IMR-90 (cell line): ENCODE results near the gene ROR2. TPM values are rescaled to one million over a fixed set of nuclear protein-coding genes. Genes with fewer than 3 reads are reported as not detected.

Source experiments
- ATAC-seq: fragments of 200-7000 bp; cut with Tn5 transposase; 2 replicates; pipeline ENCODE4 v1.9.1; 2020; ENCODE audit warnings: low read depth, mild to moderate bottlenecking, moderate library complexity
- BruUV-seq: library from RNA; stranded (reverse); fragments of 400-500 nt; replicated peaks from 2 replicates; lab custom pipeline; 2021; lab: Mats Ljungman, UMichigan
- CTCF ChIA-PET: fragments of 300-600 bp; formaldehyde crosslinking; extraction: SDS; loops from one replicate; lab custom pipeline; 2021; ENCODE audit warnings: antibody characterized with exemption; lab: Yijun Ruan, JAX
- POLR2A ChIA-PET: fragments of 300-600 bp; sonication (Branson Sonifier 250); formaldehyde crosslinking; loops from one replicate; lab custom pipeline; 2022; ENCODE audit warnings: antibody characterized with exemption; ENCODE audit not compliant: unreplicated experiment; lab: Charles Lee
- DNase-seq: peaks from one replicate; pipeline ENCODE4 v3.0.0; 2013
- H2AFZ ChIP-seq: replicated peaks from 2 replicates; pipeline ENCODE3; 2013; ENCODE audit warnings: low read length, mild to moderate bottlenecking; ENCODE audit not compliant: poor library complexity
- H2AK5ac ChIP-seq: 2 replicates; pipeline ENCODE4 v1.6.1; 2013; ENCODE audit warnings: low read depth, low read length, inconsistent platforms
- H2AK9ac ChIP-seq: replicated peaks from 2 replicates; pipeline ENCODE3; 2013; ENCODE audit warnings: mild to moderate bottlenecking, low read depth, low read length, moderate library complexity; ENCODE audit not compliant: poor library complexity
- H2BK120ac ChIP-seq: 2 replicates; pipeline ENCODE4 v1.6.1; 2013; ENCODE audit warnings: low read depth, low read length, inconsistent platforms
- H2BK15ac ChIP-seq: 3 replicates; pipeline ENCODE4 v1.6.1; 2013; ENCODE audit warnings: low read depth, low read length, inconsistent platforms
- H2BK20ac ChIP-seq: 2 replicates; pipeline ENCODE4 v1.6.1; 2013; ENCODE audit warnings: low read depth, mild to moderate bottlenecking, inconsistent platforms, low read length, moderate library complexity
- H2BK5ac ChIP-seq: 2 replicates; pipeline ENCODE4 v1.6.1; 2013; ENCODE audit warnings: mild to moderate bottlenecking, low read depth, low read length, inconsistent platforms; ENCODE audit not compliant: poor library complexity, severe bottlenecking
- H3K14ac ChIP-seq: replicated peaks from 2 replicates; pipeline ENCODE4 v1.6.1; 2013; ENCODE audit warnings: low read depth, low read length, inconsistent platforms
- H3K18ac ChIP-seq: 2 replicates; pipeline ENCODE4 v1.6.1; 2013; ENCODE audit warnings: low read depth, low read length, control low read depth
- H3K23ac ChIP-seq: 2 replicates; pipeline ENCODE4 v1.6.1; 2013; ENCODE audit warnings: low read depth, low read length, inconsistent platforms
- H3K27ac ChIP-seq: 2 replicates; pipeline ENCODE4 v1.5.1; 2013; ENCODE audit warnings: mild to moderate bottlenecking, control low read depth, low read length; ENCODE audit not compliant: insufficient read depth
- H3K27me3 ChIP-seq: 2 replicates; pipeline ENCODE4 v1.6.1; 2013; ENCODE audit warnings: low read length; ENCODE audit not compliant: control insufficient read depth, insufficient read depth
- H3K36me3 ChIP-seq: 2 replicates; pipeline ENCODE4 v1.6.1; 2013; ENCODE audit warnings: low read length, mixed read lengths; ENCODE audit not compliant: control insufficient read depth, insufficient read depth
- H3K4ac ChIP-seq: 2 replicates; pipeline ENCODE4 v1.6.1; 2013; ENCODE audit warnings: low read depth, low read length, inconsistent platforms
- H3K4me1 ChIP-seq: 2 replicates; pipeline ENCODE4 v1.6.1; 2013; ENCODE audit warnings: low read length, mixed read lengths; ENCODE audit not compliant: control insufficient read depth, insufficient read depth
- H3K4me2 ChIP-seq: 2 replicates; pipeline ENCODE4 v1.6.1; 2013; ENCODE audit warnings: low read depth, mild to moderate bottlenecking, control low read depth, low read length, moderate library complexity
- H3K4me3 ChIP-seq: 2 replicates; pipeline ENCODE4 v1.5.1; 2013; ENCODE audit warnings: low read depth, mild to moderate bottlenecking, control low read depth, low read length, moderate library complexity; ENCODE audit not compliant: insufficient read depth
- H3K56ac ChIP-seq: 2 replicates; pipeline ENCODE4 v1.6.1; 2013; ENCODE audit warnings: low read length, inconsistent platforms; ENCODE audit not compliant: insufficient read depth; ENCODE audit errors: extremely low read depth
- H3K79me1 ChIP-seq, 2 experiments: 2 replicates each; pipeline ENCODE4 v1.6.1; 2013; ENCODE audit warnings: low read length in 2 of 2, inconsistent platforms in 1 of 2, low read depth in 1 of 2
- H3K9ac ChIP-seq: 2 replicates; pipeline ENCODE4 v1.6.1; 2013; ENCODE audit warnings: low read depth, low read length, control low read depth
- H3K9me1 ChIP-seq: 2 replicates; pipeline ENCODE4 v1.6.1; 2013; ENCODE audit warnings: low read length, inconsistent platforms; ENCODE audit not compliant: insufficient read depth
- H3K9me3 ChIP-seq: 2 replicates; pipeline ENCODE4 v1.6.1; 2013; ENCODE audit warnings: low read length; ENCODE audit not compliant: control insufficient read depth, insufficient read depth
- H4K20me1 ChIP-seq: 2 replicates; pipeline ENCODE4 v1.6.1; 2013; ENCODE audit warnings: low read length, inconsistent platforms; ENCODE audit not compliant: insufficient read depth
- H4K5ac ChIP-seq: 2 replicates; pipeline ENCODE4 v1.6.1; 2013; ENCODE audit warnings: mild to moderate bottlenecking, low read depth, low read length, control low read depth
- H4K8ac ChIP-seq, 2 experiments: 2 replicates each; pipeline ENCODE4 v1.6.1; 2013; ENCODE audit warnings: low read depth in 2 of 2, low read length in 2 of 2, control low read depth in 1 of 2, inconsistent platforms in 1 of 2
- H4K91ac ChIP-seq: 2 replicates; pipeline ENCODE4 v1.6.1; 2013; ENCODE audit warnings: low read depth, low read length, inconsistent platforms; ENCODE audit not compliant: insufficient read depth
- BHLHE40 ChIP-seq: fragments of 150-350 bp; IDR thresholded peaks from 2 replicates; pipeline ENCODE4 v1.6.1; 2016; ENCODE audit warnings: mild to moderate bottlenecking, low read depth, low read length
- CEBPB ChIP-seq: IDR thresholded peaks from 2 replicates; pipeline ENCODE4 v1.6.1; 2012; ENCODE audit warnings: low read depth, low read length, improper control_type of control experiment
- CHD1 ChIP-seq: IDR thresholded peaks from 2 replicates; pipeline ENCODE4 v1.6.1; 2012; ENCODE audit warnings: low read depth, low read length, improper control_type of control experiment
- FOS ChIP-seq: fragments of 150-350 bp; IDR thresholded peaks from 2 replicates; pipeline ENCODE4 v1.6.1; 2016; ENCODE audit warnings: low read depth, low read length
- MAFK ChIP-seq: IDR thresholded peaks from 2 replicates; pipeline ENCODE4 v1.6.1; 2012; ENCODE audit warnings: low read depth, low read length, improper control_type of control experiment
- MAZ ChIP-seq: IDR thresholded peaks from 2 replicates; pipeline ENCODE4 v1.6.1; 2012; ENCODE audit warnings: low read depth, mild to moderate bottlenecking, low read length, improper control_type of control experiment, moderate library complexity, borderline replicate concordance
- MXI1 ChIP-seq: IDR thresholded peaks from 2 replicates; pipeline ENCODE4 v1.6.1; 2012; ENCODE audit warnings: low read depth, mild to moderate bottlenecking, low read length, moderate library complexity, borderline replicate concordance
- NFE2L2 ChIP-seq: fragments of 150-350 bp; IDR thresholded peaks from 2 replicates; pipeline ENCODE4 v1.6.1; 2016; ENCODE audit warnings: low read depth, mild to moderate bottlenecking, low read length
- POLR2A ChIP-seq: IDR thresholded peaks from 2 replicates; pipeline ENCODE4 v1.6.1; 2012; ENCODE audit warnings: mild to moderate bottlenecking, low read depth, low read length
- RAD21 ChIP-seq: IDR thresholded peaks from 2 replicates; pipeline ENCODE4 v1.6.1; 2012; ENCODE audit warnings: low read length, improper control_type of control experiment
- RFX5 ChIP-seq: IDR thresholded peaks from 2 replicates; pipeline ENCODE4 v1.8.0; 2012; ENCODE audit warnings: low read depth, mild to moderate bottlenecking, low read length, moderate library complexity
- SMC3 ChIP-seq: fragments of 150-350 bp; IDR thresholded peaks from 2 replicates; pipeline ENCODE4 v1.6.1; 2016; ENCODE audit warnings: low read depth, mild to moderate bottlenecking, antibody characterized with exemption, low read length, moderate library complexity
- USF2 ChIP-seq: fragments of 150-350 bp; IDR thresholded peaks from 2 replicates; pipeline ENCODE4 v1.6.1; 2017; ENCODE audit warnings: mild to moderate bottlenecking, antibody characterized with exemption, low read length, low read depth
- WGBS, 2 experiments: methylation state at CpG; one replicate each; pipeline versions ENCODE4 v1.1.5 to v1.1.7; 2013; ENCODE audit warnings: missing lambda C conversion rate in 2 of 2; ENCODE audit not compliant: insufficient read length in 1 of 2; ENCODE audit errors: extremely low coverage in 2 of 2; 5-methylcytosine and 5-hydroxymethylcytosine counted together
- dilution Hi-C: fragments of 300-500 bp; cut with HindIII; formaldehyde crosslinking; loops from one replicate; pipeline ENCODE4 v1.14.3; 2018; ENCODE audit warnings: low sequenced_read_pairs; ENCODE audit not compliant: unreplicated experiment
- in situ Hi-C: fragments of 300-500 bp; cut with MboI; formaldehyde crosslinking; loops from 3 replicates; pipeline ENCODE4 v1.14.3; 2019; ENCODE audit warnings: low sequenced_read_pairs, inconsistent platforms, mixed read lengths
- intact Hi-C: fragments of 100-400 bp; cut with micrococcal nuclease; formaldehyde crosslinking; loops from 2 replicates; pipeline ENCODE4 v1.10.0; 2022
- polyA plus RNA-seq, 3 experiments: library from polyadenylated mRNA; depleted of rRNA; stranded (reverse); fragments of >200 nt; gene quantifications; 2 replicates each; pipeline ENCODE4 v1.2.3, GENCODE V29; 2012; ENCODE audit warnings: low replicate concordance in 1 of 3
- total RNA-seq: library from RNA; depleted of rRNA; stranded (reverse); fragments of >200 nt; gene quantifications from 2 replicates; pipeline ENCODE4 v1.2.3, GENCODE V29; 2012
- TF ChIP-seq, protein P1 (sequence below): fragments of 150-350 bp; IDR thresholded peaks from 2 replicates; pipeline ENCODE4 v1.6.1; 2016; ENCODE audit warnings: low read depth, mild to moderate bottlenecking, low read length, moderate library complexity, borderline replicate concordance

ROR2 gene
- total and polyA plus RNA-seq, 2 of the 4 experiments (the other 2 are of a cell fraction), result 2.3 to 4.8 TPM

GRCh38 chr9:91724609-91725505 is 225.2 kb downstream of the ROR2 start:
- in situ Hi-C loops, result no loop called here
- Histone ChIP-seq H2AK5ac (no peak overlapping the region), H2BK120ac (no peak overlapping the region), H2AFZ (no peak overlapping the region), H4K91ac (no peak overlapping the region), H3K36me3 (peaks cover 48% of the 10 kb centered on the region), H3K79me1 (no peaks in the 10 kb centered on the region), H3K4me2 (no peak overlapping the region), H3K9me3 (no peaks in the 10 kb centered on the region), H4K20me1 (no peaks in the 10 kb centered on the region), H3K4me3 (no peak overlapping the region), H4K8ac (no peak overlapping the region), H2BK20ac (no peak overlapping the region), H2BK5ac (no peak overlapping the region), H3K14ac (no peak overlapping the region), H3K9me1 (0 out of 2 replicates have a peak, but pooled peaks cover 3% of the 10 kb centered on the region), H3K27ac (no peak overlapping the region), H4K5ac (no peak overlapping the region), H3K23ac (no peak overlapping the region), H3K4ac (no peak overlapping the region), H3K56ac (no peak overlapping the region), H3K27me3 (no peaks in the 10 kb centered on the region), H3K4me1 (peaks cover 5% of the 10 kb centered on the region; the same call in 1 of the 2 replicates), H2BK15ac (no peak overlapping the region), H3K9ac (no peak overlapping the region), H3K18ac (no peak overlapping the region), H2AK9ac (no peak overlapping the region)
- TF ChIP-seq, protein P1, sequence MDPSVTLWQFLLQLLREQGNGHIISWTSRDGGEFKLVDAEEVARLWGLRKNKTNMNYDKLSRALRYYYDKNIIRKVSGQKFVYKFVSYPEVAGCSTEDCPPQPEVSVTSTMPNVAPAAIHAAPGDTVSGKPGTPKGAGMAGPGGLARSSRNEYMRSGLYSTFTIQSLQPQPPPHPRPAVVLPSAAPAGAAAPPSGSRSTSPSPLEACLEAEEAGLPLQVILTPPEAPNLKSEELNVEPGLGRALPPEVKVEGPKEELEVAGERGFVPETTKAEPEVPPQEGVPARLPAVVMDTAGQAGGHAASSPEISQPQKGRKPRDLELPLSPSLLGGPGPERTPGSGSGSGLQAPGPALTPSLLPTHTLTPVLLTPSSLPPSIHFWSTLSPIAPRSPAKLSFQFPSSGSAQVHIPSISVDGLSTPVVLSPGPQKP, result no peak
- TF ChIP-seq SMC3 (no peak), RAD21 (no peak), POLR2A (no peak), MAFK (no peak), MXI1 (no peak), USF2 (no peak), BHLHE40 (no peak), RFX5 (no peak), CEBPB (no peak), NFE2L2 (no peak), CHD1 (no peak), FOS (no peak), MAZ (no peak)
- ATAC-seq, result no peak
- intact Hi-C loops, result no loop called here
- no TSS peak for BruUV-seq
- POLR2A ChIA-PET, result no interaction called here
- CTCF ChIA-PET, result interaction anchor here (0.6 to 0.7 kb wide), 2 partner anchors 29 to 810 kb away, joined by 3 to 4 read pairs; no protein-coding TSS in a partner anchor
- no peak for DNase-seq
- dilution Hi-C loops, result no loop called here
- 96% methylated on average over 39 of the region's 43 CpGs; no CpG with 5 or more reads in 1 of the 2 experiments for WGBS, 2 experiments
